NOMO-1 treated with DMSO at 0.1 percent for 48 hours (cell line): ENCODE measurements around the gene PUSL1.
A peak's percentile ranks its signal among the peaks of the same experiment; 100 is the strongest.

Experiments used
- DNase-seq: peaks from one replicate; lab custom pipeline; 2025; ENCODE audit not compliant: unreplicated experiment; lab: John Stamatoyannopoulos, UW

PUSL1 gene

GRCh38 chr1:1278620-1279019 is 29.8 kb upstream of the PUSL1 start:
- no peak for DNase-seq

- no peak for DNase-seq
Measured at GRCh38 chr1:1279028-1279427, 29.4 kb upstream of the PUSL1 start.

GRCh38 chr1:1280782-1281481 is 27.5 kb upstream of the PUSL1 start:
- no peak for DNase-seq

- no peak for DNase-seq
Measured at GRCh38 chr1:1281533-1282321, 26.7 kb upstream of the PUSL1 start.

- no peak for DNase-seq
Measured at GRCh38 chr1:1282998-1283397, 25.4 kb upstream of the PUSL1 start.

- DNase-seq, result no peak
Measured at GRCh38 chr1:1283821-1284220, 24.6 kb upstream of the PUSL1 start.

GRCh38 chr1:1284221-1285101 is 23.9 kb upstream of the PUSL1 start:
- no peak for DNase-seq

GRCh38 chr1:1285102-1285571 is 23.3 kb upstream of the PUSL1 start:
- no peak for DNase-seq

- no peak for DNase-seq
Measured at GRCh38 chr1:1285611-1286311, 22.6 kb upstream of the PUSL1 start.

GRCh38 chr1:1286313-1287261 is 21.8 kb upstream of the PUSL1 start:
- DNase-seq, result no peak

- no peak for DNase-seq
Measured at GRCh38 chr1:1287288-1288110, 20.9 kb upstream of the PUSL1 start.

- peak; percentile 30 for DNase-seq
Measured at GRCh38 chr1:1290238-1290731, 18.1 kb upstream of the PUSL1 start.

GRCh38 chr1:1291023-1291528 is 17.3 kb upstream of the PUSL1 start:
- no peak for DNase-seq

GRCh38 chr1:1291548-1292441 is 16.6 kb upstream of the PUSL1 start:
- peak; percentile 47 for DNase-seq

- DNase-seq, result no peak
Measured at GRCh38 chr1:1292442-1292779, 16.0 kb upstream of the PUSL1 start.

- DNase-seq, result no peak
Measured at GRCh38 chr1:1292851-1293250, 15.5 kb upstream of the PUSL1 start.
